ENCODE results near the gene DAPK1.

DNA sequence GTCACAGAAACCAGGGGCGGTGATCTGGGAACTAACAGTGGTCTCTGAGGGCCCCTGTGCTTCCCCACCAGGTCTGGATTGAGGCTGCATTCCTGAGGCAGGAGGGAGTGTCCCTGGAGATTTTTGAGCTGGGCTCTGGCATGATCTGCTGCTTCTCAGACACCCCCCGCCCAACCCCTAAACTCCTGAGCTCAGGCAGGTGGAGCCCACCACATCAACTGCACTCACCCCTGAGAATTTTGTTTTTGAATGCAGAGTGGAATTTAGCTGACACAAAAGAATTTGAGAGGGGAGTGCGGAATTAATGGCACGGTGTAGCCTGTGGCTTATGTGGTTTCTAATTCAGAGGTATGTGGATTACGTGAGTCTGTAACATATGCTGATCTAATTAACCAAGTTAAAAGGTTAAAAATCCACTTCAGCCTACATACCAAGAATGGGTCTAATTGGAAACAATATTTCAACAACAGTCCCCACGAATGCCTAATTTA, 204.3 kb downstream of the DAPK1 start:
- TF ChIP-seq, protein P1, sequence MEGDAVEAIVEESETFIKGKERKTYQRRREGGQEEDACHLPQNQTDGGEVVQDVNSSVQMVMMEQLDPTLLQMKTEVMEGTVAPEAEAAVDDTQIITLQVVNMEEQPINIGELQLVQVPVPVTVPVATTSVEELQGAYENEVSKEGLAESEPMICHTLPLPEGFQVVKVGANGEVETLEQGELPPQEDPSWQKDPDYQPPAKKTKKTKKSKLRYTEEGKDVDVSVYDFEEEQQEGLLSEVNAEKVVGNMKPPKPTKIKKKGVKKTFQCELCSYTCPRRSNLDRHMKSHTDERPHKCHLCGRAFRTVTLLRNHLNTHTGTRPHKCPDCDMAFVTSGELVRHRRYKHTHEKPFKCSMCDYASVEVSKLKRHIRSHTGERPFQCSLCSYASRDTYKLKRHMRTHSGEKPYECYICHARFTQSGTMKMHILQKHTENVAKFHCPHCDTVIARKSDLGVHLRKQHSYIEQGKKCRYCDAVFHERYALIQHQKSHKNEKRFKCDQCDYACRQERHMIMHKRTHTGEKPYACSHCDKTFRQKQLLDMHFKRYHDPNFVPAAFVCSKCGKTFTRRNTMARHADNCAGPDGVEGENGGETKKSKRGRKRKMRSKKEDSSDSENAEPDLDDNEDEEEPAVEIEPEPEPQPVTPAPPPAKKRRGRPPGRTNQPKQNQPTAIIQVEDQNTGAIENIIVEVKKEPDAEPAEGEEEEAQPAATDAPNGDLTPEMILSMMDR (IDR thresholded peaks at IDR 0.05): no peak
- no peak for TF ChIP-seq EP300 (IDR thresholded peaks at IDR 0.05)
- TF ChIP-seq POLR2A (IDR thresholded peaks at IDR 0.05): no peak
- TF ChIP-seq POLR2AphosphoS5 (IDR thresholded peaks at IDR 0.05): no peak

Data from suprapubic skin (tissue), 4 donors.